NCI-H2107 (cell line): ENCODE results near the gene FRS3.

Experiments
- DNase-seq: peaks from one replicate; lab custom pipeline; 2025; lab: John Stamatoyannopoulos, UW

The FRS3 gene

GRCh38 chr6:41728073-41728936 lies 51.4 kb downstream of the FRS3 start:
- no peak for DNase-seq

GRCh38 chr6:41727705-41728072 lies 52.0 kb downstream of the FRS3 start:
- no peak for DNase-seq

GRCh38 chr6:41726876-41727275 lies 52.8 kb downstream of the FRS3 start:
- no peak for DNase-seq

GRCh38 chr6:41724586-41725501 lies 54.9 kb downstream of the FRS3 start:
- DNase-seq, result no peak

- no peak for DNase-seq
Observed at GRCh38 chr6:41724228-41724580, 55.5 kb downstream of the FRS3 start.

- DNase-seq, result peak; percentile 37
Observed at GRCh38 chr6:41723530-41724227, 56.0 kb downstream of the FRS3 start.

- no peak for DNase-seq
Observed at GRCh38 chr6:41722969-41723529, 56.7 kb downstream of the FRS3 start.

GRCh38 chr6:41721414-41721813 lies 58.3 kb downstream of the FRS3 start:
- DNase-seq, result no peak

- no peak for DNase-seq
Observed at GRCh38 chr6:41720783-41721182, 58.9 kb downstream of the FRS3 start.

GRCh38 chr6:41720262-41720620 lies 59.5 kb downstream of the FRS3 start:
- no peak for DNase-seq
